Naive thymus-derived CD4-positive, alpha-beta T cell (primary cell): Measurements from ENCODE around the gene ZAP70. TPM values are rescaled to one million over a fixed set of nuclear protein-coding genes. Genes with fewer than 3 reads are reported as not detected.
A peak's percentile ranks its signal among the peaks of the same experiment; 100 is the strongest.

Source experiments
- ATAC-seq: fragments of 150-1000 bp; cut with Tn5 transposase; 2 replicates; pipeline ENCODE4 v1.10.0; 2021; ENCODE audit warnings: mild to moderate bottlenecking, moderate library complexity
- CTCF ChIA-PET: fragments of 350-600 bp; sonication (Branson Sonifier 250); formaldehyde crosslinking; loops from one replicate; lab custom pipeline; 2021; ENCODE audit warnings: antibody characterized with exemption; lab: Charles Lee
- POLR2A ChIA-PET: fragments of 350-600 bp; sonication (Branson Sonifier 250); formaldehyde crosslinking; loops from one replicate; lab custom pipeline; 2021; ENCODE audit warnings: antibody characterized with exemption, inconsistent platforms; lab: Charles Lee
- DNase-seq, 9 donors: peaks; one replicate each; pipeline versions ENCODE4 v3.0.0 to v3.0.0-alpha.2; 2020 to 2022; ENCODE audit warnings: mixed read lengths in 1 of 9
- H3K27ac ChIP-seq: one replicate; pipeline ENCODE4 v1.7.0; 2013; ENCODE audit warnings: mild to moderate bottlenecking, low read depth, low read length, moderate library complexity
- H3K27me3 ChIP-seq, 2 donors: one replicate each; pipeline ENCODE4 v1.7.0; 2013; ENCODE audit warnings: low read length in 2 of 2, mild to moderate bottlenecking in 2 of 2, moderate library complexity in 2 of 2; ENCODE audit not compliant: control insufficient read depth in 2 of 2, insufficient read depth in 2 of 2
- H3K36me3 ChIP-seq, 3 experiments: 1 replicate in 2 of 3; 2 replicates in 1 of 3; pipeline ENCODE4 v1.7.0; 2013; ENCODE audit warnings: low read length in 3 of 3, mild to moderate bottlenecking in 3 of 3, moderate library complexity in 1 of 3; ENCODE audit not compliant: insufficient read depth in 3 of 3, control insufficient read depth in 2 of 3
- H3K4me1 ChIP-seq, 2 donors: one replicate each; pipeline ENCODE4 v1.7.0; 2013; ENCODE audit warnings: low read length in 2 of 2, mild to moderate bottlenecking in 2 of 2, moderate library complexity in 1 of 2; ENCODE audit not compliant: control insufficient read depth in 2 of 2, insufficient read depth in 2 of 2
- H3K4me3 ChIP-seq: 2 replicates; pipeline ENCODE4 v1.7.0; 2013; ENCODE audit warnings: mild to moderate bottlenecking, low read length
- H3K9me3 ChIP-seq, 3 experiments: 1 replicate in 2 of 3; 2 replicates in 1 of 3; pipeline ENCODE4 v1.7.0; 2013; ENCODE audit warnings: low read length in 3 of 3; ENCODE audit not compliant: control insufficient read depth in 2 of 3
- H3K27ac Mint-ChIP-seq, 9 donors: one replicate each; pipeline ENCODE4 v1.8.0; 2020 to 2022; ENCODE audit warnings: mixed read lengths in 9 of 9, mild to moderate bottlenecking in 8 of 9, moderate library complexity in 5 of 9, inconsistent platforms in 2 of 9
- H3K27me3 Mint-ChIP-seq, 5 donors: one replicate each; pipeline ENCODE4 v1.8.0; 2021 to 2022; ENCODE audit warnings: mixed read lengths in 5 of 5, mild to moderate bottlenecking in 1 of 5
- H3K36me3 Mint-ChIP-seq, 5 donors: one replicate each; pipeline ENCODE4 v1.8.0; 2020 to 2022; ENCODE audit warnings: mixed read lengths in 5 of 5, mild to moderate bottlenecking in 3 of 5, inconsistent platforms in 1 of 5
- H3K4me1 Mint-ChIP-seq, 7 donors: one replicate each; pipeline ENCODE4 v1.8.0; 2020 to 2022; ENCODE audit warnings: mixed read lengths in 7 of 7, mild to moderate bottlenecking in 3 of 7, inconsistent platforms in 1 of 7
- H3K4me3 Mint-ChIP-seq, 10 donors: one replicate each; pipeline ENCODE4 v1.8.0; 2020 to 2022; ENCODE audit warnings: mild to moderate bottlenecking in 10 of 10, mixed read lengths in 10 of 10, moderate library complexity in 6 of 10, inconsistent platforms in 2 of 10
- H3K9me3 Mint-ChIP-seq, 11 donors: one replicate each; pipeline ENCODE4 v1.8.0; 2020 to 2022; ENCODE audit warnings: mixed read lengths in 11 of 11, mild to moderate bottlenecking in 4 of 11, inconsistent platforms in 1 of 11, moderate library complexity in 1 of 11
- intact Hi-C, 2 donors: fragments of 100-400 bp; cut with micrococcal nuclease; formaldehyde crosslinking; loops; one replicate each; pipeline ENCODE4 v1.15.1; 2023
- polyA plus RNA-seq, 2 donors: library from polyadenylated mRNA; unstranded; fragments of 300-500 nt; fragmentation: Illumina TruSeq; gene quantifications; one replicate each; pipeline ENCODE4 v1.2.3, GENCODE V29; 2021
- total RNA-seq, 6 experiments: library from RNA in 5 of 6; stranded (reverse) in 5 of 6; gene quantifications; 1 replicate in 5 of 6; 2 replicates in 1 of 6; pipeline ENCODE4 v1.2.3 and lab custom pipeline; 2021 to 2026

ZAP70 gene
- total and polyA plus RNA-seq, 7 experiments from 2014 or later: 105 to 432 (median 358) TPM

GRCh38 chr2:97739893-97740245 is 26.5 kb downstream of the ZAP70 start:
- Histone ChIP-seq H3K9me3 (no peaks in the 10 kb centered on the region), H3K27ac (no peak overlapping the region), H3K36me3 (peaks cover 10 to 63% (median 13%) of the 10 kb centered on the region in 3 experiments), H3K4me3 (no peak overlapping the region), H3K27me3 (no peaks in the 10 kb centered on the region), H3K4me1 (peaks cover 11 to 48% of the 10 kb centered on the region in 2 donors)
- CTCF ChIA-PET: interaction anchor here (0.6 to 4.8 kb wide), 7 partner anchors 10 to 87 kb away, joined by 3 to 15 read pairs (median 4); no protein-coding TSS in a partner anchor
- peaks cover 12 to 51% (median 26%) of the 10 kb centered on the region in 5 donors for H3K36me3 Mint-ChIP-seq
- intact Hi-C loops: no loop called here
- POLR2A ChIA-PET: interaction anchor here (0.6 to 2.8 kb wide), 5 partner anchors 9 to 26 kb away, joined by 3 to 7 read pairs (median 3); partner anchors contain the start of gene ZAP70
- peaks cover 41 to 59% (median 48%) of the 10 kb centered on the region in 7 donors for H3K4me1 Mint-ChIP-seq
- ATAC-seq: no peak
- H3K27ac Mint-ChIP-seq: peak overlapping the region in 1 of 9 donors; percentile 41
- H3K27me3 Mint-ChIP-seq: no peaks in the 10 kb centered on the region
- H3K4me3 Mint-ChIP-seq: no peak overlapping the region
- DNase-seq: peak in 1 of 9 donors; percentile 6
- H3K9me3 Mint-ChIP-seq: peaks cover 0 to 4% (median 0%) of the 10 kb centered on the region in 11 donors

GRCh38 chr2:97740590-97741182 is 27.3 kb downstream of the ZAP70 start:
- Mint-ChIP-seq H3K9me3 (peaks cover 0 to 4% (median 0%) of the 10 kb centered on the region in 11 donors), H3K27ac (peak overlapping the region in 8 of 9 donors; percentile 54 to 86 (median 78)), H3K4me1 (peaks cover 44 to 66% (median 55%) of the 10 kb centered on the region in 7 donors), H3K27me3 (no peaks in the 10 kb centered on the region), H3K4me3 (no peak overlapping the region), H3K36me3 (peaks cover 12 to 51% (median 26%) of the 10 kb centered on the region in 5 donors)
- POLR2A ChIA-PET: interaction anchor here (0.9 to 2.8 kb wide), 6 partner anchors 9 to 28 kb away, joined by 3 to 8 read pairs (median 5); partner anchors contain the start of gene ZAP70
- DNase-seq (peak in 5 of 9 donors; percentile 13 to 33 (median 30)), ATAC-seq (peak; percentile 63)
- intact Hi-C loops: no loop called here
- no peaks in the 10 kb centered on the region for H3K27me3 ChIP-seq
- H3K36me3 ChIP-seq: peaks cover 10 to 55% (median 13%) of the 10 kb centered on the region in 3 experiments
- no peak overlapping the region for H3K27ac ChIP-seq
- peaks cover 15 to 55% of the 10 kb centered on the region in 2 donors for H3K4me1 ChIP-seq
- CTCF ChIA-PET: interaction anchor here (0.8 to 4.8 kb wide), 10 partner anchors 9 to 43 kb away, joined by 3 to 15 read pairs (median 4); no protein-coding TSS in a partner anchor
- H3K4me3 ChIP-seq: no peak overlapping the region
- H3K9me3 ChIP-seq: no peaks in the 10 kb centered on the region

DNA sequence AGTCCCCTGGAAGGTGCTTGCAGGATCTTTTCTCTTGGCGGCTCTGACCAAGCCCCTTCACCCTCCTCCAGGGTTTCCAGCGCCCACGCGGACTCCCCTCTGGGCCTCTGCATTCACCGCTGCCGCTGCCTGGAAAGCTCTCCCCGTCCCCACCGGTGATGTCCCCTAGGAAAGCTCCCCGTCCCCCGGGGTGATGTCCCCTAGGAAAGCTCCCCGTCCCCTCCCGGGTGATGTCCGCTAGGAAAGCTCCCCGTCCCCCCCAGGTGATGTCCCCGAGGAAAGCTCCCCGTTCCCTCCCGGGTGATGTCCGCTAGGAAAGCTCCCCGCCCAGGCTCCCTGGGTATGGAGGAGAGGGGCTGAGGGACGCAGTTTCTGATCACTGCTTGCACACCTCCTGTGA is 27.9 kb downstream of the ZAP70 start:
- Mint-ChIP-seq H3K4me3 (peak overlapping the region in 1 of 10 donors; percentile 25), H3K36me3 (peaks cover 12 to 50% (median 24%) of the 10 kb centered on the region in 5 donors), H3K4me1 (peaks cover 47 to 71% (median 60%) of the 10 kb centered on the region in 7 donors), H3K27ac (peak overlapping the region; percentile 8 to 94 (median 81)), H3K9me3 (peaks cover 0 to 4% (median 0%) of the 10 kb centered on the region in 11 donors), H3K27me3 (no peaks in the 10 kb centered on the region)
- POLR2A ChIA-PET: interaction anchor here (0.6 to 2.8 kb wide), 7 partner anchors 11 to 59 kb away, joined by 3 to 8 read pairs (median 7); partner anchors contain the start of gene ZAP70
- Histone ChIP-seq H3K36me3 (peaks cover 10 to 51% (median 13%) of the 10 kb centered on the region in 3 experiments), H3K27me3 (no peaks in the 10 kb centered on the region), H3K4me1 (peaks cover 20 to 61% of the 10 kb centered on the region in 2 donors), H3K4me3 (no peak overlapping the region), H3K9me3 (no peaks in the 10 kb centered on the region), H3K27ac (peak overlapping the region; percentile 4)
- ATAC-seq: no peak
- peak in 1 of 9 donors; percentile 5 for DNase-seq
- intact Hi-C loops: no loop called here
- CTCF ChIA-PET: interaction anchor here (0.6 to 4.8 kb wide), 9 partner anchors 12 to 43 kb away, joined by 3 to 15 read pairs (median 3); no protein-coding TSS in a partner anchor

DNA sequence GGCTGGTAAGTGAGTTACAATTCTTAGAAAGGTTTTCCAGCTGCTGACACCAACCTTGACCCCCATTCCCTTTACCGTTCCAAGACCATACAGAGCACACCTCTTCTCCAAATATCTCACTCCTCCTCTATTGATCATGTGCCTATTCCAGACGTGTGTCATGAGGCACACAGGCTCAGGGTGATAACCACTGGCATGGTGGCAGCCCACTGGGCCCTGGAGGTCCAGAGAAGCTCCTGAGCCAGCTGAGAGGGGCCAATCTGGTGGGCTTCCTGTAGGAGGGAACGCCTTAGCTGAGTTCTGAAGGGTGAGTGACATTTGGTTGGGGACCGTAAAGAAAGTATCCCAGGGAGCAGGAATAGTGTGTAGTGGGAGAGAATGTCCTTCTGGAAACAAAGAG is 28.3 kb downstream of the ZAP70 start:
- DNase-seq (no peak), ATAC-seq (no peak)
- H3K27me3 ChIP-seq: no peaks in the 10 kb centered on the region
- peaks cover 10 to 46% (median 13%) of the 10 kb centered on the region in 3 experiments for H3K36me3 ChIP-seq
- ChIA-PET CTCF (interaction anchor here (0.6 to 4.8 kb wide), 7 partner anchors 12 to 44 kb away, joined by 3 to 15 read pairs (median 3); no protein-coding TSS in a partner anchor), POLR2A (interaction anchor here (0.5 to 3.1 kb wide), 7 partner anchors 11 to 59 kb away, joined by 3 to 23 read pairs (median 7); partner anchors contain the start of gene ZAP70)
- Mint-ChIP-seq H3K9me3 (peaks cover 0 to 4% (median 0%) of the 10 kb centered on the region in 11 donors), H3K4me1 (peaks cover 48 to 75% (median 65%) of the 10 kb centered on the region in 7 donors), H3K4me3 (peak overlapping the region in 6 of 10 donors; percentile 3 to 49 (median 23)), H3K27ac (peak overlapping the region; percentile 27 to 94 (median 81)), H3K36me3 (peaks cover 12 to 48% (median 21%) of the 10 kb centered on the region in 5 donors), H3K27me3 (no peaks in the 10 kb centered on the region)
- peak overlapping the region; percentile 4 for H3K27ac ChIP-seq
- intact Hi-C loops: loop anchor here in 1 of 2 donors (2.0 kb wide), 1 partner anchor 19 kb away; no protein-coding TSS in a partner anchor
- peaks cover 24 to 65% of the 10 kb centered on the region in 2 donors for H3K4me1 ChIP-seq
- H3K4me3 ChIP-seq: no peak overlapping the region
- no peaks in the 10 kb centered on the region for H3K9me3 ChIP-seq

- DNase-seq (peak in 2 of 9 donors; percentile 4 to 49), ATAC-seq (peak; percentile 54)
- H3K27ac Mint-ChIP-seq: peak overlapping the region; percentile 58 to 94 (median 79)
- no peak overlapping the region for H3K4me3 ChIP-seq
- H3K27me3 ChIP-seq: no peaks in the 10 kb centered on the region
- H3K9me3 Mint-ChIP-seq: peaks cover 0 to 4% (median 0%) of the 10 kb centered on the region in 11 donors
- POLR2A ChIA-PET: interaction anchor here (0.5 to 3.1 kb wide), 5 partner anchors 11 to 43 kb away, joined by 3 to 23 read pairs (median 3); partner anchors contain the start of gene ZAP70
- no peaks in the 10 kb centered on the region for H3K9me3 ChIP-seq
- H3K36me3 Mint-ChIP-seq: peaks cover 12 to 46% (median 21%) of the 10 kb centered on the region in 5 donors
- H3K4me3 Mint-ChIP-seq: peak overlapping the region in 1 of 10 donors; percentile 69
- peaks cover 51 to 82% (median 69%) of the 10 kb centered on the region in 7 donors for H3K4me1 Mint-ChIP-seq
- peak overlapping the region; percentile 48 for H3K27ac ChIP-seq
- H3K4me1 ChIP-seq: peaks cover 24 to 73% of the 10 kb centered on the region in 2 donors
- H3K36me3 ChIP-seq: peaks cover 10 to 39% (median 13%) of the 10 kb centered on the region in 3 experiments
- intact Hi-C loops: loop anchor here in 1 of 2 donors (2.0 kb wide), 1 partner anchor 18 kb away; no protein-coding TSS in a partner anchor
- CTCF ChIA-PET: interaction anchor here (0.7 to 4.8 kb wide), 6 partner anchors 21 to 45 kb away, joined by 3 to 15 read pairs (median 3); no protein-coding TSS in a partner anchor
- H3K27me3 Mint-ChIP-seq: no peaks in the 10 kb centered on the region
These were observed 29.0 kb downstream of the ZAP70 start for GRCh38 chr2:97742381-97742847.
